Suprapubic skin (tissue), 4 donors: ENCODE results near the gene KBTBD2. TPM values are rescaled to one million over a fixed set of nuclear protein-coding genes. Genes with fewer than 3 reads are reported as not detected.

ENCODE experiments used
- DNase-seq, 2 donors: peaks; one replicate each; pipeline ENCODE4 v3.0.0-alpha.2; 2019; ENCODE audit warnings: low spot score in 2 of 2
- H3K27ac ChIP-seq: fragments of 200-600 bp; sonication (generic); one replicate; pipeline ENCODE4 v1.5.1; 2019
- H3K27me3 ChIP-seq: fragments of 200-600 bp; sonication (generic); one replicate; pipeline ENCODE4 v1.5.1; 2019
- H3K36me3 ChIP-seq: fragments of 200-600 bp; sonication (generic); one replicate; pipeline ENCODE4 v1.5.1; 2019
- H3K4me1 ChIP-seq: fragments of 200-600 bp; sonication (generic); one replicate; pipeline ENCODE4 v1.5.1; 2019
- H3K4me3 ChIP-seq: fragments of 200-600 bp; sonication (generic); one replicate; pipeline ENCODE4 v1.5.1; 2019; ENCODE audit warnings: mild to moderate bottlenecking
- H3K9me3 ChIP-seq: fragments of 200-600 bp; sonication (generic); one replicate; pipeline ENCODE4 v1.5.1; 2019
- CTCF ChIP-seq, 2 donors: fragments of 200-600 bp in 1 of 2; fragments of 450-650 bp in 1 of 2; sonication (generic) in 1 of 2; IDR thresholded peaks; one replicate each; pipeline ENCODE4 v1.5.1; 2016 to 2019; ENCODE audit warnings: antibody characterized with exemption in 2 of 2, mild to moderate bottlenecking in 1 of 2, moderate library complexity in 1 of 2
- EP300 ChIP-seq: sonication (generic); formaldehyde crosslinking; IDR thresholded peaks from one replicate; pipeline ENCODE4 v1.6.1; 2017; ENCODE audit warnings: antibody characterized with exemption
- POLR2A ChIP-seq, 2 donors: fragments of 450-650 bp; IDR thresholded peaks; one replicate each; pipeline ENCODE4 v1.6.1; 2017; ENCODE audit warnings: antibody characterized with exemption in 2 of 2, mild to moderate bottlenecking in 2 of 2, moderate library complexity in 2 of 2
- POLR2AphosphoS5 ChIP-seq, 3 donors: sonication (generic); formaldehyde crosslinking; IDR thresholded peaks; one replicate each; pipeline ENCODE4 v1.6.1; 2017; ENCODE audit warnings: antibody characterized with exemption in 3 of 3
- WGBS: methylation state at CpG from one replicate; pipeline ENCODE4 v1.1.5; 2018; 5-methylcytosine and 5-hydroxymethylcytosine counted together
- total RNA-seq, 4 donors: library from RNA; depleted of rRNA; stranded (reverse); fragments of >200 nt; gene quantifications; one replicate each; pipeline ENCODE4 v1.1.0, GENCODE V29; 2016

Gene KBTBD2
- 10 to 100 TPM; 23.4 to 35.9 (median 30.8) TPM for total RNA-seq

GRCh38 chr7:32891043-32891799, at the start of gene KBTBD2:
KBTBD2 (minus strand) TSS chr7:32891760; CDS start chr7:32879604, 12,156 bp downstream.
- peak within 1 kb of the TSS; percentile 100 for H3K27ac ChIP-seq
- no peaks in the 10 kb centered on the region for H3K27me3 ChIP-seq
- H3K9me3 ChIP-seq: no peaks in the 10 kb centered on the region
- H3K4me1 ChIP-seq: peaks cover 47% of the 10 kb centered on the region
- DNase-seq: peak; percentile 89 to 91
- 1% methylated on average over 42 of the region's 104 CpGs for WGBS
- H3K4me3 ChIP-seq: peak within 1 kb of the TSS; percentile 98
- no peaks in the 10 kb centered on the region for H3K36me3 ChIP-seq
- TF ChIP-seq EP300: no peak
- TF ChIP-seq POLR2A (IDR thresholded peaks at IDR 0.05): peak in 1 of 2 donors; percentile 54
- TF ChIP-seq POLR2AphosphoS5 (IDR thresholded peaks at IDR 0.05): peak in 2 of 3 donors; percentile 31 to 57

- Histone ChIP-seq H3K27ac (no peak overlapping the region), H3K4me1 (peaks cover 44% of the 10 kb centered on the region), H3K27me3 (no peaks in the 10 kb centered on the region), H3K9me3 (no peaks in the 10 kb centered on the region), H3K4me3 (peak overlapping the region; percentile 78), H3K36me3 (no peaks in the 10 kb centered on the region)
- WGBS: 36% methylated on average over 5 of the region's 5 CpGs
- DNase-seq: no peak
- TF ChIP-seq EP300 (no peak), CTCF (IDR thresholded peaks at IDR 0.05) (no peak), POLR2AphosphoS5 (IDR thresholded peaks at IDR 0.05) (no peak), POLR2A (IDR thresholded peaks at IDR 0.05) (no peak)
Observed at GRCh38 chr7:32941181-32941580, 49.6 kb upstream of the KBTBD2 start.

DNA sequence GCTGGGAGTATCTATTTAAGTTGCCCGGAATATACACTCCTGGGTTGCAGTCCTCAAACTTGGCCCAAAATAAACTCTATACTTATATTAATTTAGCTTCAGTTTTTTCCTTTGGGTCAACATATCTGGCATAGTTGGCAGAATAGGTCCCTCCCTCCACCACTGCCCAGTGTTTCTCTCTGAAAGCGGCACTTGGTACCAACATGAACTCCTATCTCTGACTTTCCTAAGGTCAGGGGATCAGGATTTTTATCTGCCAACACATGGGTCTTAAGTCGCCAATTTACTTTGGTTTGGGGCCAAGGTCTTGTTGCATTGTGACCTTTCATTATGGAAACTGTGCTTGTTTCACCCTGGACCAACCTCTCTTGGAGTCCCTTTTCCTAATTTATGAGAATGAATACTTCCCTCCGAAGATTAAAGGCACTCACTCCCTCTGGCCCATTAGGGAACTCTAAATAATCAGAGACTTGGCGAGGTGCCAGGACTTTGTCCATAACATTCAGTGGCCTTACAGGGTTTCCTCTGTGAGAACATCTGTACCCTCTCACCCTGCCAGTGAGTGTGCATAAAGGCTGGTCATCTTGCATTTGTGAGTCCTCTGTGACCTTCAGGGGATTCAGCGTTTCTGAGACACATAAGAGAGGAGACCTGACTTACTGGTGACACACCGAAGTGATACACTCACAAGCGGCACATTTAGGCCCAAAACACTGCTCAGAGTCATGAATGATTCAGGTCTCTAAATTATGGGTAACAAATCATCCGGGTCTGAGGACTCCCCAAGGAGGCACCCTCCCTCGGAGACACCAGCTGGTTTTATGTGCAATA, 46.0 kb upstream of the KBTBD2 start:
- TF ChIP-seq EP300 (no peak), POLR2A (IDR thresholded peaks at IDR 0.05) (no peak), CTCF (IDR thresholded peaks at IDR 0.05) (no peak), POLR2AphosphoS5 (IDR thresholded peaks at IDR 0.05) (no peak)
- Histone ChIP-seq H3K4me3 (no peak overlapping the region), H3K9me3 (no peaks in the 10 kb centered on the region), H3K36me3 (peaks cover 3% of the 10 kb centered on the region), H3K4me1 (peaks cover 40% of the 10 kb centered on the region), H3K27me3 (no peaks in the 10 kb centered on the region), H3K27ac (no peak overlapping the region)
- DNase-seq: peak in 1 of 2 donors; percentile 66
- WGBS: 56% methylated on average over 10 of the region's 10 CpGs

DNA sequence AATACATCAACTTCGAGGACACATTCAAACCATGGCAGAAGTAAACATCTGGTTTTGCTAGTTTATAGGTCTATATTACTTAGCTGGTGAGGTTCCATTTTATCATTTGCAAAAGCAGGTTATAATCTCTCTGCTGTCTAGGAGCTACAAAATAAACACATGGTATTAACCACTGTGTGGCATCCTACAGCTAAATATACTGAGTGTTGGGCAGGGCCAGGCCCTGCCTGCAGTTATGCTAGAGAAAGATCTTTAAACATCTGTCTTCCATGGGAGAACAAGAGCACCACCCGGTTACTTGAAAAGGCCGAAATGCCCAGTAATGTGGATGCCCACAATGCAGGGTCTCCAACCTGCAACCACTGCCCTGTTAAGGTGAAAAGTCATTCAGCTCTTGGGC, 45.1 kb upstream of the KBTBD2 start:
- Histone ChIP-seq H3K27me3 (no peaks in the 10 kb centered on the region), H3K9me3 (no peaks in the 10 kb centered on the region), H3K27ac (no peak overlapping the region), H3K4me1 (peaks cover 39% of the 10 kb centered on the region), H3K4me3 (no peak overlapping the region), H3K36me3 (peaks cover 12% of the 10 kb centered on the region)
- TF ChIP-seq POLR2AphosphoS5 (IDR thresholded peaks at IDR 0.05) (no peak), EP300 (no peak), CTCF (IDR thresholded peaks at IDR 0.05) (no peak), POLR2A (IDR thresholded peaks at IDR 0.05) (no peak)
- 66% methylated on average over 3 of the region's 3 CpGs for WGBS
- DNase-seq: no peak

DNA sequence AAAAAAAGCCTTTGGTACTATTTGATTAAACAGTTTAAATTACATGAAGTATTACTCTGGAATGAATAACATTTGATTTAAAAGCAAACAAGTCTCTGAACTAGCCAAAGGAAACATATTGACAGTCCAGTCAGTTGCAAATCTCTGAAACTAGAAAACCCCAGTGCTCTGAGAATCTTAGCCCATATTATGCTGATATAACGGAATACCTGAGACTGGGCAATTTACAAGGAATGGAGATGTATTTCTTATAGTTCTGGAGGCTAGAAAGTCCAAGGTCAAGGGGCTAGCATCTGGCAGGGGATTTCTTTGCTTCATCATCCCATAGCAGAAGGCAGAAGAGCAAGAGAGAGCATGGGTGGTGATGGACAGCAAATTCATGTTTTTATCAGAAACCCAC, 44.0 kb upstream of the KBTBD2 start:
- H3K27ac ChIP-seq: no peak overlapping the region
- H3K9me3 ChIP-seq: no peaks in the 10 kb centered on the region
- no peak overlapping the region for H3K4me3 ChIP-seq
- H3K27me3 ChIP-seq: no peaks in the 10 kb centered on the region
- peaks cover 27% of the 10 kb centered on the region for H3K4me1 ChIP-seq
- DNase-seq: no peak
- peaks cover 23% of the 10 kb centered on the region for H3K36me3 ChIP-seq
- TF ChIP-seq CTCF (IDR thresholded peaks at IDR 0.05) (no peak), POLR2A (IDR thresholded peaks at IDR 0.05) (no peak), POLR2AphosphoS5 (IDR thresholded peaks at IDR 0.05) (no peak), EP300 (no peak)
- 97% methylated on average over 1 of the region's 1 CpG for WGBS
